Astrocyte (in vitro differentiated cells and primary cell): Measurements from ENCODE around the gene SMPD3. TPM values are rescaled to one million over a fixed set of nuclear protein-coding genes. Genes with fewer than 3 reads are reported as not detected.

Experiments
- DNase-seq: peaks from one replicate; pipeline ENCODE4 v3.0.0-alpha.2; 2010; ENCODE audit warnings: low read depth
- FAIRE-seq: peaks from 2 replicates; lab custom pipeline; 2011; peaks lifted over from hg19 to GRCh38; lab: Jason Lieb, UNC
- H2AFZ ChIP-seq: 2 replicates; pipeline ENCODE4 v1.6.0; 2012; ENCODE audit warnings: low read depth, low read length, inconsistent platforms
- H3K27ac ChIP-seq: 2 replicates; pipeline ENCODE4 v1.5.1; 2011; ENCODE audit warnings: low read depth, low read length, inconsistent platforms
- H3K27me3 ChIP-seq: 2 replicates; pipeline ENCODE4 v1.6.0; 2011; ENCODE audit warnings: low read length, inconsistent platforms; ENCODE audit not compliant: insufficient read depth
- H3K36me3 ChIP-seq: 2 replicates; pipeline ENCODE4 v1.5.1; 2011; ENCODE audit warnings: low read length, inconsistent platforms; ENCODE audit not compliant: insufficient read depth
- H3K4me1 ChIP-seq: 2 replicates; pipeline ENCODE4 v1.5.1; 2011; ENCODE audit warnings: low read length, inconsistent platforms; ENCODE audit not compliant: insufficient read depth
- H3K4me2 ChIP-seq: 2 replicates; pipeline ENCODE4 v1.6.0; 2012; ENCODE audit warnings: low read length, inconsistent platforms
- H3K4me3 ChIP-seq: 2 replicates; pipeline ENCODE4 v1.5.1; 2011; ENCODE audit warnings: low read depth, mild to moderate bottlenecking, low read length, inconsistent platforms; ENCODE audit not compliant: insufficient read depth
- H3K79me2 ChIP-seq: 2 replicates; pipeline ENCODE4 v1.6.0; 2012; ENCODE audit warnings: mild to moderate bottlenecking, low read length, inconsistent platforms; ENCODE audit not compliant: insufficient read depth
- H3K9ac ChIP-seq: 2 replicates; pipeline ENCODE4 v1.6.0; 2012; ENCODE audit warnings: mild to moderate bottlenecking, low read length, inconsistent platforms
- H3K9me3 ChIP-seq: 2 replicates; pipeline ENCODE4 v1.5.1; 2012; ENCODE audit warnings: low read depth, mild to moderate bottlenecking, low read length, inconsistent platforms; ENCODE audit not compliant: insufficient read depth
- H4K20me1 ChIP-seq: 2 replicates; pipeline ENCODE4 v1.6.0; 2012; ENCODE audit warnings: low read length, inconsistent platforms; ENCODE audit not compliant: insufficient read depth
- H3K27ac Mint-ChIP-seq: one replicate; pipeline ENCODE4 v1.8.0; 2021; ENCODE audit warnings: mild to moderate bottlenecking, mixed read lengths; ENCODE audit not compliant: unreplicated experiment
- H3K27me3 Mint-ChIP-seq: one replicate; pipeline ENCODE4 v1.8.0; 2021; ENCODE audit warnings: low read depth, mixed read lengths; ENCODE audit not compliant: unreplicated experiment
- H3K36me3 Mint-ChIP-seq: one replicate; pipeline ENCODE4 v1.8.0; 2021; ENCODE audit warnings: low read depth, mixed read lengths; ENCODE audit not compliant: unreplicated experiment
- H3K4me1 Mint-ChIP-seq: one replicate; pipeline ENCODE4 v1.8.0; 2021; ENCODE audit warnings: low read depth, mixed read lengths; ENCODE audit not compliant: unreplicated experiment
- H3K4me3 Mint-ChIP-seq: one replicate; pipeline ENCODE4 v1.8.0; 2021; ENCODE audit warnings: mild to moderate bottlenecking, moderate library complexity, mixed read lengths; ENCODE audit not compliant: unreplicated experiment
- H3K9me3 Mint-ChIP-seq: one replicate; pipeline ENCODE4 v1.8.0; 2021; ENCODE audit warnings: mild to moderate bottlenecking, mixed read lengths; ENCODE audit not compliant: unreplicated experiment
- CTCF ChIP-seq: IDR thresholded peaks from 2 replicates; pipeline ENCODE4 v1.5.1; 2011; ENCODE audit warnings: low read depth, mild to moderate bottlenecking, inconsistent platforms, low read length, moderate library complexity; ENCODE audit not compliant: insufficient read depth
- EZH2 ChIP-seq: IDR thresholded peaks from 2 replicates; pipeline ENCODE4 v1.6.1; 2012; ENCODE audit warnings: mild to moderate bottlenecking, low read length, inconsistent platforms; ENCODE audit not compliant: insufficient read depth
- total RNA-seq: library from RNA; stranded (reverse); gene quantifications from 2 replicates; pipeline ENCODE4 v1.2.1, GENCODE V29; 2021

The SMPD3 gene
- total RNA-seq, 1 donor from 2014 or later = 0.25 TPM

GRCh38 chr16:68357923-68358322 is 90.4 kb downstream of the SMPD3 start:
- Histone ChIP-seq H3K27me3 (no peaks in the 10 kb centered on the region), H3K27ac (no peak overlapping the region), H3K9ac (no peak overlapping the region), H3K4me2 (no peak overlapping the region), H3K9me3 (no peaks in the 10 kb centered on the region), H3K4me1 (no peaks in the 10 kb centered on the region), H4K20me1 (no peaks in the 10 kb centered on the region), H3K79me2 (no peaks in the 10 kb centered on the region), H3K36me3 (peaks cover 2% of the 10 kb centered on the region), H2AFZ (no peak overlapping the region), H3K4me3 (no peak overlapping the region)
- Mint-ChIP-seq H3K4me3 (no peak overlapping the region), H3K36me3 (peaks cover 6% of the 10 kb centered on the region), H3K4me1 (peaks cover 3% of the 10 kb centered on the region), H3K27me3 (no peaks in the 10 kb centered on the region), H3K9me3 (no peaks in the 10 kb centered on the region), H3K27ac (no peak overlapping the region)
- TF ChIP-seq CTCF (no peak), EZH2 (no peak)
- FAIRE-seq (no peak), DNase-seq (no peak)

- H4K20me1 ChIP-seq = no peaks in the 10 kb centered on the region
- no peaks in the 10 kb centered on the region for H3K9me3 Mint-ChIP-seq
- no peaks in the 10 kb centered on the region for H3K9me3 ChIP-seq
- no peak overlapping the region for H3K9ac ChIP-seq
- no peak overlapping the region for H2AFZ ChIP-seq
- H3K36me3 ChIP-seq = peaks cover 2% of the 10 kb centered on the region
- TF ChIP-seq CTCF (no peak), EZH2 (no peak)
- no peaks in the 10 kb centered on the region for H3K79me2 ChIP-seq
- DNase-seq (no peak), FAIRE-seq (no peak)
- H3K36me3 Mint-ChIP-seq = peaks cover 6% of the 10 kb centered on the region
- no peak overlapping the region for H3K27ac Mint-ChIP-seq
- H3K27ac ChIP-seq = no peak overlapping the region
- H3K4me3 Mint-ChIP-seq = no peak overlapping the region
- H3K4me2 ChIP-seq = no peak overlapping the region
- H3K27me3 ChIP-seq = no peaks in the 10 kb centered on the region
- H3K4me1 ChIP-seq = no peaks in the 10 kb centered on the region
- H3K4me3 ChIP-seq = no peak overlapping the region
- H3K4me1 Mint-ChIP-seq = peaks cover 3% of the 10 kb centered on the region
- no peaks in the 10 kb centered on the region for H3K27me3 Mint-ChIP-seq
Observed at GRCh38 chr16:68357521-68357922, 90.8 kb downstream of the SMPD3 start.

- Mint-ChIP-seq H3K9me3 (no peaks in the 10 kb centered on the region), H3K27ac (no peak overlapping the region), H3K36me3 (peaks cover 6% of the 10 kb centered on the region), H3K27me3 (no peaks in the 10 kb centered on the region), H3K4me1 (peaks cover 3% of the 10 kb centered on the region), H3K4me3 (no peak overlapping the region)
- Histone ChIP-seq H3K4me3 (no peak overlapping the region), H3K27ac (no peak overlapping the region), H3K79me2 (no peaks in the 10 kb centered on the region), H3K36me3 (peaks cover 5% of the 10 kb centered on the region), H3K4me1 (no peaks in the 10 kb centered on the region), H4K20me1 (no peaks in the 10 kb centered on the region), H3K9ac (no peak overlapping the region), H3K9me3 (no peaks in the 10 kb centered on the region), H3K27me3 (no peaks in the 10 kb centered on the region), H2AFZ (no peak overlapping the region), H3K4me2 (no peak overlapping the region)
- DNase-seq = no peak
- FAIRE-seq = no peak
- TF ChIP-seq EZH2 = no peak
- TF ChIP-seq CTCF = no peak
Observed at GRCh38 chr16:68356919-68357286, 91.4 kb downstream of the SMPD3 start.
